Thoracic aorta (tissue), 2 donors: ENCODE measurements around the gene CASP2. TPM values are rescaled to one million over a fixed set of nuclear protein-coding genes. Genes with fewer than 3 reads are reported as not detected.
"Not testable (repeated sequence)": the region's sequence is repeated elsewhere in the genome, so short reads cannot be mapped to it uniquely, and the experiment has no call there.

ENCODE experiments used
- ATAC-seq: fragments of 150-250 bp; one replicate; pipeline ENCODE4 v1.8.0; 2017; ENCODE audit warnings: low read depth; ENCODE audit not compliant: insufficient number of reproducible peaks, low FRiP score
- DNase-seq: peaks from one replicate; pipeline ENCODE4 v3.0.0-alpha.2; 2020; ENCODE audit warnings: low spot score
- H3K27ac ChIP-seq, 2 donors: fragments of 200-600 bp; sonication (generic); 1 replicate in 1 of 2; 2 replicates in 1 of 2; pipeline ENCODE4 v1.5.1; 2016; ENCODE audit warnings: mild to moderate bottlenecking in 2 of 2, moderate library complexity in 2 of 2
- H3K27me3 ChIP-seq: fragments of 200-600 bp; sonication (generic); replicated peaks from 2 replicates; pipeline ENCODE4 v1.6.0; 2016; ENCODE audit warnings: mild to moderate bottlenecking; ENCODE audit not compliant: insufficient read depth
- H3K36me3 ChIP-seq: fragments of 200-600 bp; sonication (generic); one replicate; pipeline ENCODE4 v1.5.1; 2016
- H3K4me1 ChIP-seq, 2 donors: fragments of 200-600 bp; sonication (generic); 1 replicate in 1 of 2; 2 replicates in 1 of 2; pipeline versions ENCODE4 v1.5.1 to v1.6.0; 2016; ENCODE audit warnings: low read depth in 2 of 2, mild to moderate bottlenecking in 1 of 2; ENCODE audit not compliant: control insufficient read depth in 1 of 2
- H3K4me3 ChIP-seq: fragments of 200-600 bp; sonication (generic); 2 replicates; pipeline ENCODE4 v1.5.1; 2016; ENCODE audit warnings: mild to moderate bottlenecking
- H3K9me3 ChIP-seq: fragments of 200-600 bp; sonication (generic); 2 replicates; pipeline ENCODE4 v1.5.1; 2016
- CTCF ChIP-seq: fragments of 200-600 bp; sonication (generic); IDR thresholded peaks from one replicate; pipeline ENCODE4 v1.5.1; 2019; ENCODE audit warnings: antibody characterized with exemption
- total RNA-seq, 2 donors: library from RNA; depleted of rRNA; stranded (reverse); fragments of >200 nt; gene quantifications; one replicate each; pipeline versions ENCODE4 v1.1.0 to v1.2.3, GENCODE V29; 2016

CASP2 gene
- total RNA-seq, 2 donors from 2014 or later = 12.3 to 13.4 TPM

GRCh38 chr7:143286522-143286890 is 1.6 kb upstream of the CASP2 start:
- Histone ChIP-seq H3K27me3 (no peaks in the 10 kb centered on the region), H3K9me3 (no peaks in the 10 kb centered on the region), H3K4me1 (peaks cover 18 to 31% of the 10 kb centered on the region in 2 donors), H3K36me3 (no peaks in the 10 kb centered on the region), H3K27ac (no peak overlapping the region), H3K4me3 (no peak overlapping the region)
- ATAC-seq = no peak
- no peak for TF ChIP-seq CTCF
- DNase-seq = no peak

DNA sequence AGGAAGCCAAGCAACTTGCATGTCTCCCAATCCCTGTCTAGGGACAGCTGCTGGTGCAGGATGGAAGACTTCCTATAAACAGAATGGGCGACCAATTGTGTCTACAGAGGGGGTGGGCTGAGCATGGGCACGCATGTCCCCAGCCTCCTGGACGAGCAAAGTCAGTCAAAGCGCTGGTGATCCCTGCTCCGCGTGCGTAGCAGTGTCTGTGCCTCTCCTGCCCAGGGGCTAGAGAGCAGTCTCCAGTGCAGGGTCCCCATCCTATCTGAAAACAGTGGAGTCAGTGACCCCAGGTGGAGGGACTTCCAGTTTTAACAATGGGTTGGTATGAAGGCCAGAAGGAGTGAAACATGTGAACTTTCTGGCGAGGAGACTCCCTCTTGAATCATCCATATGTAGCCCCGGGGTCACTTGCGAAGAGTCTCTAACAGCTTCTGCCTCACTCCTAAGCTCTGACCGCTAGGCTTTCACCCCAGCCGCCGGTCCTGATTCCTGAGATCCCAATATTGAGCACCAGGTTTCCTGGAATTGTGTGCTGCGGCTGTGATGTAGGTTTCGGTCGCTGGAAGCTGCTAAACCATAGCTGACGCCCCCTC is 714 bp upstream of the CASP2 start:
- H3K36me3 ChIP-seq = peaks cover 6% of the 10 kb centered on the region
- DNase-seq = no peak
- H3K9me3 ChIP-seq = no peaks in the 10 kb centered on the region
- H3K27ac ChIP-seq = peak overlapping the region; percentile 41 to 94
- TF ChIP-seq CTCF = no peak
- H3K27me3 ChIP-seq = no peaks in the 10 kb centered on the region
- peak; percentile 2 for ATAC-seq
- H3K4me3 ChIP-seq = peak overlapping the region; percentile 94
- H3K4me1 ChIP-seq = peaks cover 18 to 31% of the 10 kb centered on the region in 2 donors

- peaks cover 16% of the 10 kb centered on the region for H3K36me3 ChIP-seq
- H3K9me3 ChIP-seq = no peaks in the 10 kb centered on the region
- DNase-seq (no peak), ATAC-seq (no peak)
- peak overlapping the region; percentile 94 for H3K4me3 ChIP-seq
- no peak for TF ChIP-seq CTCF
- peak overlapping the region; percentile 89 to 94 for H3K27ac ChIP-seq
- peaks cover 18 to 31% of the 10 kb centered on the region in 2 donors for H3K4me1 ChIP-seq
- H3K27me3 ChIP-seq = no peaks in the 10 kb centered on the region
Measured at GRCh38 chr7:143288836-143289235, 685 bp downstream of the CASP2 start.

DNA sequence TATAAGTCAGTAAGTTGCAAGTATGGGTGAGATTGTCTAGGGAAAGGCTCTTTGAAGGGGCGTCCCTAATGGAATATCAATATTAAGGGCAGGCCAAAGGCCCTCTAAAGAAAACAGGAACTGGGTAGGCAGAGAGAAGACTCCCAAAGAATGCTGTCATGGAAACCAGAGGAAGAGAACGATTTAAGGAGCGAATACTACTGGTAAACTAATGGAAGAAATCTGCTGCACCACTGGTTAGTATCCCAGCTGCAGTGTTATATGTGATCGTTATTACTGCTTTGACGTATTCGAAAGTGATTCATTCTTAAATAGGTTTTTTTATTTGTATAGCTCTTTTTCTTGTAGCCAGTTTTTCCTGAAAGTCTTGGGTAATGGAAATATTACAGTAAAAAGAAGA is 1.3 kb downstream of the CASP2 start:
- peak overlapping the region; percentile 89 to 94 for H3K27ac ChIP-seq
- H3K27me3 ChIP-seq = no peaks in the 10 kb centered on the region
- peaks cover 18 to 31% of the 10 kb centered on the region in 2 donors for H3K4me1 ChIP-seq
- peaks cover 20% of the 10 kb centered on the region for H3K36me3 ChIP-seq
- DNase-seq = no peak
- peak overlapping the region; percentile 94 for H3K4me3 ChIP-seq
- H3K9me3 ChIP-seq = no peaks in the 10 kb centered on the region
- no peak for TF ChIP-seq CTCF
- ATAC-seq = no peak

DNA sequence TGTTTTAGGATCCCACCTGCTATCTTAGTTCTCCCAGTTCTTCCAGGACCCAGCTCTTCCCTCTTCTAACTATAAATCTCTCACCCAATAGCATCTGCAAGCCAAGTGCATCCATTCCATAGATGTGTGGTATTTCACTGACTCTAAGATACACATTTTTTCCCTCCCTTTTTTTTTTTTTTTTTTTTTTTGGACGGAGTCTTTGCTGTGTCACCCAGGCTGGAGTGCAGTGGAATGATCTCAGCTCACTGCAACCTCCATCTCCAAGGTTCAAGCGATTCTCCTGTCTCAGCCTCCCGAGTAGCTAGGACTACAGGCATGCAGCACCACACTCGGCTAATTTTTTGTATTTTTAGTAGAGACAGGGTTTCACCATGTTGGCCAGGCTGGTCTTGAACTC is 1.7 kb downstream of the CASP2 start:
- H3K27ac ChIP-seq = peak overlapping the region in 1 of 2 donors; percentile 94
- peak overlapping the region; percentile 94 for H3K4me3 ChIP-seq

DNA sequence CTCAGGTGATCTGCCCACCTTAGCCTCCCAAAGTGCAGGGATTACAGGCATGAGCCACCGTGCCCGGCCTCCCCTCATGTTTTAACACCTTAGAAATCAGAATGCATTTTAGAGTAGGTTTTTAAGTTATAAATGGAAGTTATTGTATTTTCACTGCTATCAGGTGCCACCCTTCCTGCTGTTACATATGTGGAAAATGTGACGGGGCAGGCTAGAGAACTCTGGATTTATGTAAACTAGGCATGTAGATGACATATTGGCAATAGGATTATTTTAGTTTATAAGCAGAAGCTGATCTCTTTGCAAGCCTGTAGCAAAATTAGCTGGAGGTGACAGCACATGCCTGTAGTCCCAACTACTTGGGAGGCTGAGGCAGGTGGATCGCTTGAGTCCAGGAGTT is 2.1 kb downstream of the CASP2 start:
- peaks cover 18 to 31% of the 10 kb centered on the region in 2 donors for H3K4me1 ChIP-seq
- no peak for TF ChIP-seq CTCF
- H3K27me3 ChIP-seq = no peaks in the 10 kb centered on the region
- peak overlapping the region; percentile 94 for H3K4me3 ChIP-seq
- ATAC-seq = no peak
- peak overlapping the region in 1 of 2 donors; percentile 18 for H3K27ac ChIP-seq
- H3K9me3 ChIP-seq = no peaks in the 10 kb centered on the region
- DNase-seq = no peak
- peaks cover 29% of the 10 kb centered on the region for H3K36me3 ChIP-seq

More for the DNA sequence above, 1.7 kb downstream of the CASP2 start:
- H3K4me1 ChIP-seq = peaks cover 18 to 31% of the 10 kb centered on the region in 2 donors
- not testable (repeated sequence) for H3K27me3 ChIP-seq, H3K9me3 ChIP-seq, ATAC-seq, DNase-seq
- peaks cover 25% of the 10 kb centered on the region for H3K36me3 ChIP-seq
